ENCODE data around the gene ZNF724. TPM values are rescaled to one million over a fixed set of nuclear protein-coding genes. Genes with fewer than 3 reads are reported as not detected.
"Not testable (repeated sequence)": the region's sequence is repeated elsewhere in the genome, so short reads cannot be mapped to it uniquely, and the experiment has no call there.

The ZNF724 gene
- total RNA-seq, 2 donors from 2014 or later, result 0.73 to 6.2 TPM

DNA sequence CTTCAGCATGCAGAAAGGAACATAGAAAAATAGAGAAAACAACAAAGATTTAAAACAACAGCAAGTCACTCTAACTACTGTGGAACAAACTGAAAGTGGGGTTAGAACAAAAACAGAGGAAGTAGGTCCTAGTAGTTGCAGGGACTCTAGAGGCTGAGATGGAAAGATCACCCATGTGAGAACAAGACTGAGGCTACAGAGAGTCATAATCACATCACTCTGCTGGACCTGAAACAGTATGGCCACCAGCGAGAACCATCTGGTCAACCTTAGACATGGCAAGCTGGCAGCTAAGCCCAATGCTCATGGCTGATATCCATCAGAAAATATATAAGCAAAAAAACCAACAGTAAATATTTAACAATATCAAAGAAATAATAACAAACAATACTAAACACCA, 35.8 kb upstream of the ZNF724 start:
- H3K36me3 ChIP-seq, result no peaks in the 10 kb centered on the region
- TF ChIP-seq CTCF (IDR thresholded peaks at IDR 0.05) (no peak), POLR2AphosphoS5 (IDR thresholded peaks at IDR 0.05) (no peak), POLR2A (IDR thresholded peaks at IDR 0.05) (no peak)
- no peak for DNase-seq (ENCODE audit: low spot score)
- no peak overlapping the region for H3K4me3 ChIP-seq
- H3K27me3 ChIP-seq (replicated peaks; ENCODE audit: insufficient read depth), result no peaks in the 10 kb centered on the region
- H3K4me1 ChIP-seq (replicated peaks), result no peaks in the 10 kb centered on the region
- H3K9me3 ChIP-seq, result no peaks in the 10 kb centered on the region
- intact Hi-C loops (cut with DNase I), result no loop called here
- no peak overlapping the region for H3K27ac ChIP-seq
- 100% methylated on average over 1 of the region's 1 CpG for WGBS

DNA sequence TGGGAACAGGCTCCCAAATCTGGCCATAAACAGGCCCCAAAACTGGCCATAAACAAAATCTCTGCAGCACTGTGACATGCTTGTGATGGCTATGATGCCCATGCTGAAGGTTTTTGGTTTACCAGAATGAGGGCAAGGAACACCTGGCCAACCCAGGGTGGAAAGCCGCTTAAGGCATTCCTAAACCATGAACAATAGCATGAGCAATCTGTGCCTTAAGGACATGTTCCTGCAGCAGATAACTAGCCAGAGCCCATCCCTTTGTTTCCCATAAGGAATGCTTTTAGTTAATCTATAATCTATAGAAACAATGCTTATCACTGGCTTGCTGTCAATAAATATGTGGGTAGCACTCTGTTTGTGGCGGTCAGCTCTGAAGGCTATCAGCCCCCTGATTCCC, 35.1 kb upstream of the ZNF724 start:
- H3K36me3 ChIP-seq; H3K27me3 ChIP-seq (replicated peaks; ENCODE audit: insufficient read depth); DNase-seq (ENCODE audit: low spot score); H3K27ac ChIP-seq; H3K4me1 ChIP-seq (replicated peaks); H3K4me3 ChIP-seq; intact Hi-C loops (cut with DNase I); H3K9me3 ChIP-seq: not testable (repeated sequence)
- WGBS, result 89% methylated on average over 2 of the region's 2 CpGs

DNA sequence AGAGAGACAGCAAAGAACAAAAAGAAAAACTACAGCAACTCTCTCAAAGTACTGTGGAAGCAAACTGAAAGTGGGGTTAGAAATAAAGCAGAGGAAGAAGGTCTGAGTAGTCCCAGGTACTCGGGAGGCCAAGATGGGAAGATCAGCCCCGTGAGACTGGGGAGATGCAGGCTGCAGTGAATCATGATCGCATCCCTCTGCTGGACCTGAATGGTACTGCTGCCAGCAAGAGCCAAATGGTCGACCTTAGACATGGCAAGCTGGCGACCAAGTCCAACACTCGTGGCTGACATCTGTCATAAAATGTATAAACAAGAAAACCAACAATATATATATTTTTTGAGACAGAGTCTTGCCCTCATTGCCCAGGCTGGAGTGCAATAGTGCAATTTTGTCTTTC, 33.7 kb upstream of the ZNF724 start:
- 36% methylated on average over 6 of the region's 6 CpGs for WGBS
- no peaks in the 10 kb centered on the region for H3K9me3 ChIP-seq
- intact Hi-C loops (cut with DNase I), result no loop called here

DNA sequence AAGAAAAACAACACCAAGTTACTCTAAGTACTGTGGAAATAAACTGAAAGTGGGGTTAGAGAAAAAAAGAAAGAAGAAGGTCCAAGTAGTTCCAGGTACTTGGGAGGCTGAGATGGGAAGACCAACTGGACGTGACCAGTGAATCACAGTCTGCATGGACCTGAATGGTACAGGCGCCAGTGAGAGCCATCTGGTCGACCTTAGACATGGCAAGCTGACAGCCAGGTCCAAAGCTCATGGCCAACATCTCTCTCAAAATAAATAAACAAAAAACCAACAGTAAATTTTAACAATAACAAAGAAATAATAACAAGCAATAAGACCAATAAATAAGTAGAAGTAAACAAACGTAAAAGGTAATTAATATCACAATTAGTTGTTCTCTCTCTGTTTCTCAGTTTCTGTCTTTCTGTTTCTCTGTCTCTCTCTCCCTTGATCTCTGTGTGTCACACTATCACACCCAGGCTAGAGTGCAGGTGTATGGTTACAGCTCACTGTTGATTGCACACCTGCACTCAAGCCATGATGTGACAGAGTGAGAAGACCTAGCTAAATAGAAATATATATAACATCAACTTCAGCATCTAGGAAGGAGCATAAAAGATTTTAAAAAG, 31.6 kb upstream of the ZNF724 start:
- no peak overlapping the region for H3K4me3 ChIP-seq
- no peaks in the 10 kb centered on the region for H3K36me3 ChIP-seq
- no peak overlapping the region for H3K27ac ChIP-seq
- H3K4me1 ChIP-seq (replicated peaks), result no peaks in the 10 kb centered on the region
- no peak for DNase-seq (ENCODE audit: low spot score)
- TF ChIP-seq POLR2AphosphoS5 (IDR thresholded peaks at IDR 0.05) (no peak), CTCF (IDR thresholded peaks at IDR 0.05) (no peak), POLR2A (IDR thresholded peaks at IDR 0.05) (no peak)
- WGBS, result 82% methylated on average over 4 of the region's 4 CpGs
- H3K27me3 ChIP-seq (replicated peaks; ENCODE audit: insufficient read depth), result no peaks in the 10 kb centered on the region
- intact Hi-C loops (cut with DNase I), result no loop called here
- H3K9me3 ChIP-seq, result no peaks in the 10 kb centered on the region

More for the DNA sequence above, 33.7 kb upstream of the ZNF724 start:
- H3K36me3 ChIP-seq, result no peaks in the 10 kb centered on the region
- no peak overlapping the region for H3K4me3 ChIP-seq
- H3K4me1 ChIP-seq (replicated peaks), result no peaks in the 10 kb centered on the region
- no peak for DNase-seq (ENCODE audit: low spot score)
- no peak overlapping the region for H3K27ac ChIP-seq
- no peaks in the 10 kb centered on the region for H3K27me3 ChIP-seq (replicated peaks; ENCODE audit: insufficient read depth)
- TF ChIP-seq CTCF (IDR thresholded peaks at IDR 0.05) (peak in 2 of 4 experiments; percentile 34 to 39), POLR2A (IDR thresholded peaks at IDR 0.05) (no peak), POLR2AphosphoS5 (IDR thresholded peaks at IDR 0.05) (no peak)

DNA sequence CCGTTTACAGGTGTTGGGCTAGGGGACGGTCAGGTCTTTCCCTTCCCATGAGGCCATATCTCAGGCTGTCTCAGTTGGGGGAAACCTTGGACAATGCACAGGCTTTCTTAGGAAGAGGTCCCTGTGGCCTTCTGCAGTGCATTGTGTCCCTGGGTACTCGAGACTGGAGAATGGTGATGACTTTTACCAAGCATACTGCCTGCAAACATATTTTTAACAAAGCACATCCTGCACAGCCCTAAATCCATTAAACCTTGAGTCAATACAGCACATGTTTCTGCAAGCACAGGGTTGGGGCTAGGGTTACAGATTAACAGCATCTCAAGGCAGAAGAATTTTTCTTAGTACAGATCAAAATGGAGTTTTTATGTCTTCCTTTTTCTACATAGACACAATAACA, 27.9 kb upstream of the ZNF724 start:
- DNase-seq (ENCODE audit: low spot score), result peak; percentile 36
- TF ChIP-seq POLR2AphosphoS5 (IDR thresholded peaks at IDR 0.05), result peak; percentile 70
- H3K36me3 ChIP-seq; H3K4me1 ChIP-seq (replicated peaks); H3K27me3 ChIP-seq (replicated peaks; ENCODE audit: insufficient read depth); H3K4me3 ChIP-seq; H3K9me3 ChIP-seq; intact Hi-C loops (cut with DNase I): not testable (repeated sequence)
- H3K27ac ChIP-seq, result peak overlapping the region in 1 of 2 donors; percentile 15
- WGBS, result 18% methylated on average over 3 of the region's 3 CpGs

Data from prostate gland (tissue), 2 donors.